ENCODE results near the gene CALML4. TPM values are rescaled to one million over a fixed set of nuclear protein-coding genes. Genes with fewer than 3 reads are reported as not detected.
"Not testable (repeated sequence)": the region's sequence is repeated elsewhere in the genome, so short reads cannot be mapped to it uniquely, and the experiment has no call there.

CALML4 gene
- total RNA-seq, 1 donor from 2014 or later, result 0.90 TPM

GRCh38 chr15:68224108-68224507 is 19.0 kb upstream of the CALML4 start:
- H3K27ac Mint-ChIP-seq (ENCODE audit: unreplicated experiment), result no peak overlapping the region
- no peak overlapping the region for H3K4me3 Mint-ChIP-seq (ENCODE audit: unreplicated experiment)
- no peaks in the 10 kb centered on the region for H3K27me3 Mint-ChIP-seq (ENCODE audit: low read depth)
- no peaks in the 10 kb centered on the region for H3K36me3 Mint-ChIP-seq (ENCODE audit: low read depth)
- no peak for TF ChIP-seq CTCF (IDR thresholded peaks at IDR 0.05)
- DNase-seq (ENCODE audit: low spot score), result no peak
- H3K4me1 Mint-ChIP-seq (ENCODE audit: low read depth), result peaks cover 18% of the 10 kb centered on the region
- no peaks in the 10 kb centered on the region for H3K9me3 Mint-ChIP-seq (ENCODE audit: low read depth)

DNA sequence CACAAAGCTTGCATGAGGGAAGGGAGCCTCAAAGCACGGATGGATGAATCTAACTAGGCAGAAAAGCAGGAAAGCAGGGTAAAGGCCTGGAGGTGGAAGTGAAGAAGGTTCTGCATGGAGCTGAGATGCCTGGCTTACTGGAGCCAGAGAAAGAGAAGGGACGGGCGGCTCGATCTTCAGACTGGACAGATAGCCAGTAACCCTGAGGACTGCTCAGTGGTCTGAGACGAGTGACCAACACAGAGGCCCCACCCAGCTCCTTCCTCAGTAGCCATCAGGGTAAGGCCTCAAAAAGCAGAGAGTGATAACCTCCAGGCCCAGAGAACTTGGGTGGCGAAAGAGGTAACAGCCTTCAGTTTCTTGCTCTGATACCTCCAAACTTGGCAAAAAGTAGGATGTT is 18.0 kb upstream of the CALML4 start:
- Mint-ChIP-seq H3K27me3 (ENCODE audit: low read depth) (no peaks in the 10 kb centered on the region), H3K36me3 (ENCODE audit: low read depth) (no peaks in the 10 kb centered on the region), H3K4me1 (ENCODE audit: low read depth) (peaks cover 10% of the 10 kb centered on the region), H3K9me3 (ENCODE audit: low read depth) (no peaks in the 10 kb centered on the region), H3K4me3 (ENCODE audit: unreplicated experiment) (no peak overlapping the region), H3K27ac (ENCODE audit: unreplicated experiment) (no peak overlapping the region)
- peak; percentile 43 for DNase-seq (ENCODE audit: low spot score)
- TF ChIP-seq CTCF (IDR thresholded peaks at IDR 0.05), result no peak

- H3K4me1 Mint-ChIP-seq (ENCODE audit: low read depth); H3K4me3 Mint-ChIP-seq (ENCODE audit: unreplicated experiment); H3K36me3 Mint-ChIP-seq (ENCODE audit: low read depth); H3K9me3 Mint-ChIP-seq (ENCODE audit: low read depth); H3K27ac Mint-ChIP-seq (ENCODE audit: unreplicated experiment); H3K27me3 Mint-ChIP-seq (ENCODE audit: low read depth): not testable (repeated sequence)
- DNase-seq (ENCODE audit: low spot score), result peak; percentile 56
These were observed 17.3 kb upstream of the CALML4 start for GRCh38 chr15:68222432-68222743.

DNA sequence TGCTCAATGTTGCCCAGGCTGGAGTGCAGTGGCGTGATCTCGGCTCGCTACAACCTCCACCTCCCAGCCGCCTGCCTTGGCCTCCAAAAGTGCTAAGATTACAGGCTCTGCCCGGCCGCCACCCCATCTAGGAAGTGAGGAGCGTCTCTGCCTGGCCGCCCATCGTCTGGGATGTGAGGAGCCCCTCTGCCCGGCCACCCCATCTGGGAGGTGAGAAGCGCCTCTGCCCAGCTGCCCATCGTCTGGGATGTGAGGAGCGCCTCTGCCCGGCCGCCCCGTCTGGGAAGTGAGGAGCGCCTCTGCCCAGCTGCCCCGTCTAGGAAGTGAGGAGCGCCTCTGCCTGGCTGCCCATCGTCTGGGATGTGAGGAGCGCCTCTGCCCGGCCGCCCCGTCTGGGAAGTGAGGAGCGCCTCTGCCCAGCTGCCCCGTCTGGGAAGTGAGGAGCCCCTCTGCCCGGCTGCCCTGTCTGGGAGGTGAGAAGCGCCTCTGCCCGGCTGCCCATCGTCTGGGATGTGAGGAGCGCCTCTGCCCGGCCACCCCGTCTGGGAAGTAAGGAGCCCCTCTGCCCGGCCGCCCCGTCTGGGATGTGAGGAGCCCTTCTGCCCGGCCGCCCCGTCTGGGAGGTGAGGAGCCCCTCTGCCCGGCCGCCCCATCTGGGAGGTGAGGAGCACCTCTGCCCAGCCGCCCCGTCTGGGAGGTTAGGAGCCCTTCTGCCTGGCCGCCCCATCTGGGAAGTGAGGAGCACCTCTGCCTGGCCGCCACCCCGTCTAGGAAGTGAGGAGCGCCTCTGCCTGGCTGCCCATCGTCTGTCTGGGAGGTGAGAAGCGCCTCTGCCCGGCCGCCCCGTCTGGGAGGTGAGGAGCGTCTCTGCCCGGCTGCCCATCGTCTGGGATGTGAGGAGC is 16.6 kb upstream of the CALML4 start:
- H3K9me3 Mint-ChIP-seq (ENCODE audit: low read depth); H3K4me1 Mint-ChIP-seq (ENCODE audit: low read depth); H3K27ac Mint-ChIP-seq (ENCODE audit: unreplicated experiment); H3K4me3 Mint-ChIP-seq (ENCODE audit: unreplicated experiment); H3K36me3 Mint-ChIP-seq (ENCODE audit: low read depth); H3K27me3 Mint-ChIP-seq (ENCODE audit: low read depth): not testable (repeated sequence)
- DNase-seq (ENCODE audit: low spot score), result peak; percentile 57

- TF ChIP-seq CTCF (IDR thresholded peaks at IDR 0.05), result no peak
- Mint-ChIP-seq H3K4me3 (ENCODE audit: unreplicated experiment) (no peak overlapping the region), H3K27me3 (ENCODE audit: low read depth) (no peaks in the 10 kb centered on the region), H3K27ac (ENCODE audit: unreplicated experiment) (no peak overlapping the region), H3K36me3 (ENCODE audit: low read depth) (no peaks in the 10 kb centered on the region), H3K9me3 (ENCODE audit: low read depth) (no peaks in the 10 kb centered on the region), H3K4me1 (ENCODE audit: low read depth) (no peaks in the 10 kb centered on the region)
- DNase-seq (ENCODE audit: low spot score), result no peak
These were observed 15.8 kb upstream of the CALML4 start for GRCh38 chr15:68220967-68221366.

GRCh38 chr15:68220489-68220888 is 15.4 kb upstream of the CALML4 start:
- Mint-ChIP-seq H3K36me3 (ENCODE audit: low read depth) (no peaks in the 10 kb centered on the region), H3K27ac (ENCODE audit: unreplicated experiment) (no peak overlapping the region), H3K4me1 (ENCODE audit: low read depth) (no peaks in the 10 kb centered on the region), H3K9me3 (ENCODE audit: low read depth) (no peaks in the 10 kb centered on the region), H3K4me3 (ENCODE audit: unreplicated experiment) (no peak overlapping the region), H3K27me3 (ENCODE audit: low read depth) (no peaks in the 10 kb centered on the region)
- DNase-seq (ENCODE audit: low spot score), result no peak
- TF ChIP-seq CTCF (IDR thresholded peaks at IDR 0.05), result no peak
